Activated CD4-positive, alpha-beta T cell treated with anti-CD3 and anti-CD28 coated beads for 48 hours (primary cell): ENCODE data around the gene PAIP2.
A peak's percentile ranks its signal among the peaks of the same experiment; 100 is the strongest.
"Not testable (repeated sequence)": the region's sequence is repeated elsewhere in the genome, so short reads cannot be mapped to it uniquely, and the experiment has no call there.

Experiments
- DNase-seq: peaks from one replicate; pipeline ENCODE4 v3.0.0-alpha.2; 2020

The PAIP2 gene

GRCh38 chr5:139379626-139380449 lies 38.2 kb downstream of the PAIP2 start:
- DNase-seq = no peak

DNA sequence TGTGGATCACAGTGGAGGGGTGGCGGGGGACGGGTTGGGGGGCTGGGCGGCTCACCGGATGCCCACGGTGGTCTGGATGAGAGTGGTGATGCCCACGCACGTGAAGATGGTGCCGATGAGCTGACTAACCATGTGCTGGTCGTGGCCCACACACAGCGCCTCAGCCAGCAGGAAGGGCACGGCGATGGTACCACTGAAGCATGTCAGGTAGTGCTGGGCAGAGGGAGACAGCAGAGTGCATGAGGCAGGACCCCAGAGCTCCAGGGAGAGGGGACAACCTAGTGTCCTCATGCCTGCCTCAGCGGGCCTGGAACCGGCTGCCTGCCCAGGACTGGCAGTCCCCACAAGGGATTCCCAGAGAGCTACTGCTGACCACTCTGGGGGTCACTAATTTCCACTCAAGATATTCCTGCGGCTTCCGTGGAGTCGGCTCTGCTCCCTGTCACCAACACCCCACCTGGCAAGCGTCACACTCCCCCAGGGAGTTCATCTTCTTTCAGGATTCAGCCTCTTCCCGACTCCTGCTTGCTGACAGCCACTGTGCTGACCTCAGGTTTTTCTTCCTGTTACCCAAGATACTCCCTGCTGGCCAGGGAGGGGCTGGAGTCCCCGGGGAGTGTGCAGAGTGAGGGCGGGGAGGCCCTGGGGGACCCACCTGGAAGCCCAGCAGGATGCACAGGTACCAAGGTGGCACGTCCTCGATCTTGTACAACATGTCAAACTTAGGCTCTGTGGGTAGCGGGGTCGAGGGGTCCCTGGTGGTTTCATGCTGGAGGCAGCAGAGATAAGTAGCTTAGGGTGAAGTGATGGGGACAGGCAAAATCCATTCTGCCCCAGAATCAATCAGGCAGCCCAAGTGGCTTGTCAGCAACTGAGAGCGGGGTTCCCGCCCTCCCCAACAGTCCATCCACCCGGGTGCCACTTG lies 40.4 kb downstream of the PAIP2 start:
- no peak for DNase-seq

- DNase-seq = no peak
These were observed 41.2 kb downstream of the PAIP2 start for GRCh38 chr5:139382807-139383206.

DNA sequence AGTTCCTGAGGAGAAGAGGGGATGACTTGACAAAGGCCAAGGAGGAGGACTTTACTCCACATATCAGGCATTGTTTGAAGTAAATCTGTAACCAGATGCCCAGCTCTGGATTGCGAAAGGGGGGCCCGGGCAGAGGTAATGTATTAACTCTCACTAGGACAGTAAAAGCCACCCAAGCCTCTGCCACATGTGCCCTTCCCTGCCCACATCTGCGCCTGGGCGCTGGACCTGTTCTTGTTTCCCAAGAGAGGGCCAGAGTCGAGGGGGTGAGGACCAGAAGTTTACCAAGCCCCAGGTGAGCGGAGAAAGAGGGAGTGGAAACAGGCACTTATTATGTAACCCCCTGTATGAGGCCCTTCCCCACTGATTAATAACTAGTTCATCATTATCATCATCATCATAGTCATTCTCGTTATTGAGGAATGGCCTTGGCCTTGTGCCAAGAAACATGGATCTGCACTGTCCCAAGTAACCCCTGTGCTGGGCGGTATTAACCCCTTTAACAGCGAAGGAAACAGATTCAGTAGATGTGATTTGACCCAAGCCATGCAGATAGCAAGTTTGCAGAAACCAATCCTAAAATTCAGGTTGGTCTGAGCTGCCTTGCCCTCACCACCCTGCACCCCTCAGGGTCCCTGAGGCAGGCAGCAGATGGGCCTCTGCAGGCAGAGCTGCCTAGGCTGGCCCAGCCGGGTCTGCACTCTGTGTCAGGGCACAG lies 41.8 kb downstream of the PAIP2 start, which contains the start of gene SLC23A1:
Gene SLC23A1 (minus strand): TSS at position 23 of the 718 bp plus-strand sequence. CDS start 44 bp downstream, outside the sequence.
- no peak for DNase-seq

DNA sequence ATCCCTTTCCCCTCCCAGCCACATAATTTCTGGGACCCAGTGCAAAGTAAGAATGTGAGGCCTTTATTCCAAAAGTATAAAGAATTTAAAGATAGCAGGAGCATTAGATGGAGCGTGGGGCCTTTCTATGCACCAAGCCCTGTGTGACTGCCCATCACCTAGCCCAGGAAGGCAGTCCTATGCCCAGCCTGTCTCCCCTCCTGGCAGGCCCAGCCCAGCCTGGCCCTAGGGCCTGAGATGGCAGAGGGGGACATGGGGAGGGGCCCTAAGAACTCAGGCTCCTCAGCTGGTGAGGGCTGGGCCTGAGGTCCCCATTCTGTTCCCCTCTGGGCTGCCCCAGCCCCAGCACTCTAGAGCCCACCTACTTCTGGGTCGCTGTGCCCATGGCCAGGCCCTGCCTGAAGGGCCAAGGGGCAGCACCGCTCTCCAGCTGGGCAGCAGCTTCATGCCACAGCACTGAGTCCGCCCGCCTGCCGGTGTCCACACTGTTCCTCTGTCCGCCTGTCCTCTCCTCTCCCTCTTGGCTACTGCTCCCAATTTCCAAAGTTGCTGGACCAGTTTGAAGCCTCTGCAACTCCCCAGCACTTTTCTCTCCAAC lies 42.4 kb downstream of the PAIP2 start:
- DNase-seq = no peak

GRCh38 chr5:139384591-139385051 lies 43.0 kb downstream of the PAIP2 start:
- no peak for DNase-seq

GRCh38 chr5:139385061-139386049 lies 43.7 kb downstream of the PAIP2 start:
- peak; percentile 36 for DNase-seq

- no peak for DNase-seq
These were observed 44.4 kb downstream of the PAIP2 start for GRCh38 chr5:139386050-139386438.

GRCh38 chr5:139386956-139387355 lies 45.3 kb downstream of the PAIP2 start:
- DNase-seq = not testable (repeated sequence)

DNA sequence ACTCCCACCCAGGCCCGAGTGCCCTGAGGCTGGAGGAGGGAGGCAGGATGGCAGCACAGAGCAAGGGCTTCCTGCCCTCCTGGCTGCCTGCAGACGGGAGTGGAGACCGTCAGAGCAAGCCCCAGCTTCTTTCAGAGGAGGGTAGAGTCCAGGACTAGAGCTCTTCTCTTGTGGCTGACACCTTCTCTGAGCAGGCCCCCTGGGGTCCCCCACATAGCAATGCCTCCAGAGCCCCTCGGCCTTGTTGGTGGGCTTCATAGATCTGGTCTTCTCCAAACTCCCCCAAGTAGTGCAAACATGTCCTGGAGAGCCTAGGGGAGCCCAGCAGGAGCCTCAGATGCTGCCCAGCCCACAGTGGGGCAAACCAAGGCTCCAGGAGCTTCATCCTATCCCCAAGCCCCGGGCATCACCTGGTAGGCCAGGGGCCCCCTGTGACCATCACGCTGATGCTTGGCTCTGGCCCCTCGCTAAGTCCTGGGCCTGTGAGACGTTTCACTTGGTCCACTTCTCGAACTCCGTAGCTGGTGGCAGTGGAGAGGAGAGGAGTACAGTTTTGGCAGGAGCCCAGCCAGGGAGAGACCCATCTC lies 46.0 kb downstream of the PAIP2 start:
- no peak for DNase-seq

DNA sequence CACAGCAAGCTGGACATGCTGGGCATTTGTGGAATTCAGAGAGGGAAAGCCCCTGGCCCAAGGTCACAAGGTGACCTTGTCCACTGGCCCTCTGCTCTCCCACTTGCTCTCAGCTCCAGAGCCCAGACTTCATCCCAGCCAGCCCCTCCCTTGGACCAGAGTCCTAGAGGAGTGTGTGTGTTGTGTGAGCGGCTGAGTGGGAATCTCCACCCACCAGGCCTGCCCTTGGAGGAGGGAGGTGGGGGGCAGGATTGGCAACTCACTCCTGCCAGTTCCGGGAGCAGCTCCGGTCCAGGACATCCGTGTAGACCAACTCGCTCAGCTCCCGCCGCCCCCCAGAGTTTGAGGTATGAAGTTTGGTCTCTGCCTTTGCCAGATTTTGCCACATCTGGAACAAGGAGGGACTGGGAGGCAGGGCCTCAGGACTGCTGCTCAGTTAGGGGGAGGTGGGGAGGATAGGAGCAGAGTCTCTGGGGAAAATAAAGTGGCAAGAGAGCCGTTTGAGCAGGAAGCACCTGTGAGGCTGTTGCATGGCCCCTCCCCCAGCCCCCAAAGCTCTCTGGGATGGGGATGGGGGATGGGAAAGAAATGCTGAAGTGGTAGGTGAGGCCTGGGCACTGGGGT lies 46.7 kb downstream of the PAIP2 start:
- DNase-seq = no peak

GRCh38 chr5:139389701-139390638 lies 48.3 kb downstream of the PAIP2 start, which contains the start of gene MZB1:
TSS of gene MZB1 (minus strand) at chr5:139389913. CDS start at chr5:139389856, 57 bp downstream.
- peak; percentile 74 for DNase-seq

GRCh38 chr5:139390639-139391569 lies 49.2 kb downstream of the PAIP2 start:
- no peak for DNase-seq

DNA sequence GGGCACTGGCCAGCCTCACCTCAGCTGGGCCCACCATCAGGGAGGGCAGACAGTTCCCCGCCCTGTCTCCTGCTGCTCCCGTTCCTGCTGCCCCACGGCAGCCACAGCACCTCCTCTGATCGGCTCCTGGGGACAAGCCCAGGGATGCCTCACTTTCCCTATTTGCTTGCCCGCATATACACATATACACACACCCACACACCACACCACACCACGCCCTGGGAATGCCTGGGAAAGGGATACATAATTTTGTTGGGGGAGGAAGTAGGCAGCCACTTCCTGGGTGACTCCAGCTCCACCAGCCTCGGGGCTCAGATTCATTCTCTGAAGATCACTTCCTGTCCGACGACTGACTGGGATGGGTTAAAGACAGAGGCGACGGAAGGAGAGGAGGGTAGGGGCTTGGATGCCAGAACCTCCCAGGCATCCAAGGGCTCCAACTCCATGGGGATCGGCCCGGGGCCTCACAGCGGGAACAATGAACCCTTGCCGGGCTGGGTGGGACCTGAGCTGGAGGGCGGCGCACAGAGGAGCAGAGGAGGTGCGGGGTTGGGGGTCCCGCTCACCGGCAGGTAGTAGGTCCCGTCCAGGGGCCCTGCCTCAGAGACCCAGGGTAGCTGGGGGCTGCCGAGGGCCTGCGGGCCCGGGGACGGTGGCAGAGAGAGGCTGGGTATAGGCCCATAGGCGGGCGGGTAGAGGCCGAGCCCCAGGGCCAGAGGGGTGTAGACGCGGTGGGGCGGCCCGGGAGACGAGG lies 50.1 kb downstream of the PAIP2 start:
- peak; percentile 47 for DNase-seq

DNA sequence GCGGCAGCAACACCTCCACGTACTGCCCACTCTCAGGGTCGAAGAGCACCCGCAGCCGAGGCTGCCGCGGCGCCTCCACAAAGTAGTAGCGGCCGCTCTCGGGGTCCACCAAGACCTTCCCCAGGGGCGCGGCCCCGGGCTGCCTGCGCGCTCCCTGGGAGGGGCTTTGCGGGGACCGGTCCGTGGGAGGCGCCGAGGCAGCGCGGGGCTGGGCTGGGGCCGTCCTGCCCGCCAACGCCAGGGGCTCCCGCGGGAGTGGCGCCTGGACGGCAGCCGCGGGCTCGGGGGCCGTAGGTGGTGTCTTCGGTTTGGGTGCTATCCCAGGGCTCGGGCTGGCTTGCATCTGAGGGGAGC lies 50.6 kb downstream of the PAIP2 start:
- DNase-seq = no peak

DNA sequence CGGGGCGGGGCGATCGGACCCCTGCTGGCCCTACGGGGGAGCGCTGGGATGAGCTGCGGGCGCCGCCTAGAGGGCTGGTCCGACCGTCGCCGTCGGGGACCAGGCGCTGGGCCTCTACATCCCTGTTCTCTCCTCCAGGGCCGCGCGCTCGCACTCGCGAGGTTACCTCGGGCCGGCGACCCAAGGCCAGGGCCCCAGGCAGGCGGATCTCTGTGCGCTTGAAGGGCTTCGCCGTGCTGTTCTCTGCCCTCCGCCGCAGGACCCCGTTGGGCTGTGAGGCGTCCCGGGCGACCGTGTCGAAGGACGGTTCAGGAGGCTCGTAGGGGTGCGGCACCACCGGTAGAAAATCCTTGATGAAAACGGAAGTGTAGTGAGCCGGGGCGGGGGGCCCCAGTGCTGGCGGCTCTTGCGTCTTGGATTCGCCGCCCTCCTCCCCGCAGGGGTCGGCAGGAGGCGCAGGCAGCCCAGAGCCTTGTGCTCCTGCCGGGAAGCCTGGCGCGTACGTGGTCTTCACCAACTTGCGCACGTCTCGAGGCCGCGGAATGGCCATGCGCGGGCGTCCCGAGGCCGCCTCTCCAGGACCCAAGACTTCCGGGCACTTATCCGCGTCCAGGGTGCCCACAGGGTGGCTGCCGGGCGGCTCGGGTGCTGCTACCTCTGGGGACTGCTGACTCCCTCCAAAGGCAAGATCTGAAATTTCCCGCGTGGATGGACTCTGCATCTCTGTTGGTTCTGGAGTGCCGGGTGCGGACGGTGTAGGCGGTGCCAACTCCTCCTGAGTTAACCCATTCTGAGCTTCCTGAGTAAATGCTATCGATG lies 51.2 kb downstream of the PAIP2 start:
- peak; percentile 92 for DNase-seq
